Upper lobe of left lung (tissue), 4 donors: Measurements from ENCODE around the gene RASGRF2.

Experiments
- CTCF ChIP-seq, 6 experiments: fragments of 450-650 bp in 4 of 6; fragments of 200-600 bp in 2 of 6; sonication (generic) in 2 of 6; IDR thresholded peaks; one replicate each; pipeline ENCODE4 v1.5.1; 2016 to 2019; ENCODE audit warnings: antibody characterized with exemption in 6 of 6
- EP300 ChIP-seq, 4 donors: sonication (generic); formaldehyde crosslinking; IDR thresholded peaks; one replicate each; pipeline ENCODE4 v1.5.1; 2017; ENCODE audit warnings: antibody characterized with exemption in 4 of 4, control low read depth in 2 of 4
- POLR2A ChIP-seq, 4 donors: fragments of 450-650 bp; IDR thresholded peaks; one replicate each; pipeline ENCODE4 v1.5.1; 2016 to 2017; ENCODE audit warnings: antibody characterized with exemption in 4 of 4, mild to moderate bottlenecking in 2 of 4
- POLR2AphosphoS5 ChIP-seq, 2 donors: sonication (generic); formaldehyde crosslinking; IDR thresholded peaks; one replicate each; pipeline ENCODE4 v1.5.1; 2017; ENCODE audit warnings: antibody characterized with exemption in 2 of 2

- TF ChIP-seq CTCF (IDR thresholded peaks at IDR 0.05) (no peak), POLR2A (IDR thresholded peaks at IDR 0.05) (no peak), EP300 (IDR thresholded peaks at IDR 0.05) (no peak), POLR2AphosphoS5 (IDR thresholded peaks at IDR 0.05) (no peak)
Observed at GRCh38 chr5:80921026-80921425, 39.1 kb upstream of the RASGRF2 start.
